Right lobe of liver (tissue), 6 donors: ENCODE measurements around the gene INPP4B. TPM values are rescaled to one million over a fixed set of nuclear protein-coding genes. Genes with fewer than 3 reads are reported as not detected.

Source experiments
- ATAC-seq, 4 donors: fragments of 200-7000 bp; cut with Tn5 transposase; one replicate each; pipeline ENCODE4 v1.9.1; 2020; ENCODE audit warnings: mild to moderate bottlenecking in 4 of 4, moderate library complexity in 4 of 4
- DNase-seq, 3 donors: peaks; one replicate each; pipeline ENCODE4 v3.0.0-alpha.2; 2020
- H3K27ac ChIP-seq, 3 donors: fragments of 200-600 bp; one replicate each; pipeline ENCODE4 v1.8.0; 2022
- H3K27me3 ChIP-seq, 2 donors: fragments of 200-600 bp; one replicate each; pipeline ENCODE4 v1.8.0; 2022
- H3K36me3 ChIP-seq, 4 donors: fragments of 200-600 bp; sonication (generic) in 1 of 4; one replicate each; pipeline versions ENCODE4 v1.5.1 to v1.8.0; 2017 to 2022; ENCODE audit warnings: control low read depth in 1 of 4
- H3K4me1 ChIP-seq, 4 donors: fragments of 200-600 bp; sonication (generic) in 1 of 4; one replicate each; pipeline versions ENCODE4 v1.5.1 to v1.8.0; 2017 to 2022; ENCODE audit warnings: control low read depth in 1 of 4
- H3K4me3 ChIP-seq, 3 donors: fragments of 200-600 bp; one replicate each; pipeline ENCODE4 v1.8.0; 2022
- H3K9me3 ChIP-seq, 4 donors: fragments of 200-600 bp; sonication (generic) in 1 of 4; one replicate each; pipeline versions ENCODE4 v1.5.1 to v1.8.0; 2017 to 2022; ENCODE audit warnings: control low read depth in 1 of 4
- CTCF ChIP-seq, 4 donors: fragments of 200-600 bp in 3 of 4; fragments of 450-650 bp in 1 of 4; IDR thresholded peaks; one replicate each; pipeline versions ENCODE4 v1.5.1 to v1.8.0; 2016 to 2022; ENCODE audit warnings: antibody characterized with exemption in 4 of 4, mild to moderate bottlenecking in 2 of 4
- POLR2A ChIP-seq: fragments of 450-650 bp; IDR thresholded peaks from one replicate; pipeline ENCODE4 v1.6.1; 2017; ENCODE audit warnings: antibody characterized with exemption, mild to moderate bottlenecking
- WGBS: methylation state at CpG from one replicate; pipeline ENCODE4 v1.1.6; 2018; ENCODE audit warnings: low coverage, low lambda C conversion rate; ENCODE audit not compliant: insufficient coverage; ENCODE audit errors: missing lambda C conversion rate; 5-methylcytosine and 5-hydroxymethylcytosine counted together
- intact Hi-C, 2 donors: fragments of 100-400 bp; cut with DNase I; formaldehyde crosslinking; loops; one replicate each; pipeline versions ENCODE4 v1.11.2 to v1.14.1; 2022
- total RNA-seq, 6 experiments: library from RNA; depleted of rRNA in 2 of 6; stranded (reverse); fragments of >200 nt in 2 of 6; fragmentation: NEBNext Ultra II Directional in 3 of 6; extraction: Animal tissue kit (Norgen Biotek cat#: 25700) in 3 of 6; gene quantifications; one replicate each; pipeline versions ENCODE4 v1.1.0 to v1.2.4, GENCODE V29; 2016 to 2023
- donor health status: DM: no; HTN: yes; CAD: no.
- donor health status: DM: no; HTN: no; CAD: no.
- donor health status: DM: no; HTN: no; CAD: no.
- donor health status: DM: no; HTN: yes; CAD: no.
- donor health status: DM: no; HTN: yes; CAD: no.

The INPP4B gene
- total RNA-seq, 6 experiments from 2014 or later, result 0.73 to 5.0 (median 1.6) TPM

- TF ChIP-seq CTCF (IDR thresholded peaks at IDR 0.05) (no peak), POLR2A (no peak)
- Histone ChIP-seq H3K4me1 (no peaks in the 10 kb centered on the region), H3K36me3 (no peaks in the 10 kb centered on the region), H3K27ac (no peak overlapping the region), H3K4me3 (no peak overlapping the region), H3K9me3 (no peaks in the 10 kb centered on the region), H3K27me3 (no peaks in the 10 kb centered on the region)
- ATAC-seq, result no peak
- DNase-seq, result no peak
- intact Hi-C loops, result no loop called here
- WGBS, result 82% methylated on average over 3 of the region's 3 CpGs
Observed at GRCh38 chr4:142420311-142421095, 425.6 kb downstream of the INPP4B start.

- Histone ChIP-seq H3K4me1 (no peaks in the 10 kb centered on the region), H3K4me3 (no peak overlapping the region), H3K27me3 (no peaks in the 10 kb centered on the region), H3K36me3 (no peaks in the 10 kb centered on the region), H3K9me3 (no peaks in the 10 kb centered on the region), H3K27ac (no peak overlapping the region)
- TF ChIP-seq POLR2A (no peak), CTCF (IDR thresholded peaks at IDR 0.05) (no peak)
- DNase-seq, result no peak
- WGBS, result 29% methylated on average over 1 of the region's 1 CpG
- intact Hi-C loops, result no loop called here
- no peak for ATAC-seq
Observed at GRCh38 chr4:142419712-142420111, 426.4 kb downstream of the INPP4B start.

GRCh38 chr4:142418697-142419096 is 427.4 kb downstream of the INPP4B start:
- TF ChIP-seq CTCF (IDR thresholded peaks at IDR 0.05) (no peak), POLR2A (no peak)
- H3K9me3 ChIP-seq, result no peaks in the 10 kb centered on the region
- WGBS, result 69% methylated on average over 2 of the region's 2 CpGs
- DNase-seq, result no peak
- no peak overlapping the region for H3K27ac ChIP-seq
- no peak for ATAC-seq
- no peaks in the 10 kb centered on the region for H3K27me3 ChIP-seq
- no peaks in the 10 kb centered on the region for H3K36me3 ChIP-seq
- intact Hi-C loops, result no loop called here
- no peaks in the 10 kb centered on the region for H3K4me1 ChIP-seq
- H3K4me3 ChIP-seq, result no peak overlapping the region

GRCh38 chr4:142416711-142417275 is 429.3 kb downstream of the INPP4B start:
- Histone ChIP-seq H3K4me1 (no peaks in the 10 kb centered on the region), H3K27ac (no peak overlapping the region), H3K4me3 (no peak overlapping the region), H3K9me3 (no peaks in the 10 kb centered on the region), H3K27me3 (no peaks in the 10 kb centered on the region), H3K36me3 (no peaks in the 10 kb centered on the region)
- TF ChIP-seq POLR2A (no peak), CTCF (IDR thresholded peaks at IDR 0.05) (no peak)
- DNase-seq (no peak), ATAC-seq (peak in 1 of 4 donors; percentile 20)
- intact Hi-C loops, result no loop called here
- 38% methylated on average over 5 of the region's 5 CpGs for WGBS
